ENCODE data around the gene SCYGR3.

The SCYGR3 gene

GRCh38 chr2:227626580-227627151, 12.0 kb upstream of the SCYGR3 start:
- ATAC-seq (replicated peaks) (no peak), DNase-seq (no peak)
- Mint-ChIP-seq H3K9me3 (no peaks in the 10 kb centered on the region), H3K36me3 (ENCODE audit: insufficient read depth) (no peaks in the 10 kb centered on the region), H3K4me3 (no peak overlapping the region), H3K4me1 (ENCODE audit: low read depth in 2 of 2) (no peaks in the 10 kb centered on the region), H3K27me3 (peaks cover 25 to 29% of the 10 kb centered on the region in 2 donors), H3K27ac (no peak overlapping the region)

- peaks cover 20 to 25% of the 10 kb centered on the region in 2 donors for H3K27me3 Mint-ChIP-seq
- DNase-seq (no peak), ATAC-seq (replicated peaks) (no peak)
- H3K27ac Mint-ChIP-seq, result no peak overlapping the region
- H3K4me3 Mint-ChIP-seq, result no peak overlapping the region
- no peaks in the 10 kb centered on the region for H3K9me3 Mint-ChIP-seq
- H3K36me3 Mint-ChIP-seq (ENCODE audit: insufficient read depth), result no peaks in the 10 kb centered on the region
- H3K4me1 Mint-ChIP-seq (ENCODE audit: low read depth in 2 of 2), result no peaks in the 10 kb centered on the region
Observed at GRCh38 chr2:227625420-227625819, 10.8 kb upstream of the SCYGR3 start.

GRCh38 chr2:227623226-227623625, 8.6 kb upstream of the SCYGR3 start:
- ATAC-seq (replicated peaks) (no peak), DNase-seq (no peak)
- Mint-ChIP-seq H3K27me3 (peaks cover 17 to 23% of the 10 kb centered on the region in 2 donors), H3K27ac (no peak overlapping the region), H3K4me1 (ENCODE audit: low read depth in 2 of 2) (no peaks in the 10 kb centered on the region), H3K9me3 (no peaks in the 10 kb centered on the region), H3K36me3 (ENCODE audit: insufficient read depth) (no peaks in the 10 kb centered on the region), H3K4me3 (no peak overlapping the region)

- Mint-ChIP-seq H3K36me3 (ENCODE audit: insufficient read depth) (no peaks in the 10 kb centered on the region), H3K4me1 (ENCODE audit: low read depth in 2 of 2) (no peaks in the 10 kb centered on the region), H3K27ac (no peak within 1 kb of the TSS), H3K9me3 (no peaks in the 10 kb centered on the region), H3K27me3 (peaks cover 43 to 50% of the 10 kb centered on the region in 2 donors), H3K4me3 (no peak within 1 kb of the TSS)
- no peak for ATAC-seq (replicated peaks)
- DNase-seq, result no peak
Observed at GRCh38 chr2:227617316-227618230, 2.9 kb upstream of the SCYGR3 start, which contains the start of gene SCYGR4. SCYGR4 (plus strand) TSS chr2:227617498; CDS start chr2:227617498, 0 bp downstream.

GRCh38 chr2:227616631-227617030, 2.0 kb upstream of the SCYGR3 start:
- DNase-seq (no peak), ATAC-seq (replicated peaks) (no peak)
- H3K27ac Mint-ChIP-seq, result no peak overlapping the region
- H3K4me1 Mint-ChIP-seq (ENCODE audit: low read depth in 2 of 2), result no peaks in the 10 kb centered on the region
- H3K9me3 Mint-ChIP-seq, result no peaks in the 10 kb centered on the region
- H3K36me3 Mint-ChIP-seq (ENCODE audit: insufficient read depth), result no peaks in the 10 kb centered on the region
- H3K4me3 Mint-ChIP-seq, result no peak overlapping the region
- peaks cover 50 to 56% of the 10 kb centered on the region in 2 donors for H3K27me3 Mint-ChIP-seq

- Mint-ChIP-seq H3K27ac (no peak overlapping the region), H3K9me3 (no peaks in the 10 kb centered on the region), H3K4me3 (no peak overlapping the region), H3K36me3 (ENCODE audit: insufficient read depth) (no peaks in the 10 kb centered on the region), H3K27me3 (peaks cover 53 to 56% of the 10 kb centered on the region in 2 donors), H3K4me1 (ENCODE audit: low read depth in 2 of 2) (no peaks in the 10 kb centered on the region)
- DNase-seq (no peak), ATAC-seq (replicated peaks) (no peak)
Observed at GRCh38 chr2:227615906-227616305, 1.3 kb upstream of the SCYGR3 start.

GRCh38 chr2:227615181-227615580, 541 bp upstream of the SCYGR3 start:
- Mint-ChIP-seq H3K4me3 (no peak overlapping the region), H3K9me3 (no peaks in the 10 kb centered on the region), H3K4me1 (ENCODE audit: low read depth in 2 of 2) (peaks cover 0 to 2% of the 10 kb centered on the region in 2 donors), H3K27me3 (peaks cover 51% of the 10 kb centered on the region in 2 donors), H3K27ac (no peak overlapping the region), H3K36me3 (ENCODE audit: insufficient read depth) (no peaks in the 10 kb centered on the region)
- ATAC-seq (replicated peaks) (no peak), DNase-seq (no peak)

- ATAC-seq (replicated peaks) (no peak), DNase-seq (no peak)
- H3K27ac Mint-ChIP-seq, result no peak overlapping the region
- H3K27me3 Mint-ChIP-seq, result peaks cover 48 to 53% of the 10 kb centered on the region in 2 donors
- H3K4me3 Mint-ChIP-seq, result no peak overlapping the region
- H3K4me1 Mint-ChIP-seq (ENCODE audit: low read depth in 2 of 2), result peaks cover under 1 to 4% of the 10 kb centered on the region in 2 donors
- H3K36me3 Mint-ChIP-seq (ENCODE audit: insufficient read depth), result no peaks in the 10 kb centered on the region
- no peaks in the 10 kb centered on the region for H3K9me3 Mint-ChIP-seq
Observed at GRCh38 chr2:227614246-227614645, 394 bp downstream of the SCYGR3 start.

- peaks cover 47 to 48% of the 10 kb centered on the region in 2 donors for H3K27me3 Mint-ChIP-seq
- no peak overlapping the region for H3K27ac Mint-ChIP-seq
- H3K9me3 Mint-ChIP-seq, result no peaks in the 10 kb centered on the region
- no peak overlapping the region for H3K4me3 Mint-ChIP-seq
- no peaks in the 10 kb centered on the region for H3K36me3 Mint-ChIP-seq (ENCODE audit: insufficient read depth)
- H3K4me1 Mint-ChIP-seq (ENCODE audit: low read depth in 2 of 2), result peaks cover 6 to 7% of the 10 kb centered on the region in 2 donors
- ATAC-seq (replicated peaks), result no peak
- no peak for DNase-seq
Observed at GRCh38 chr2:227613272-227613660, 1.4 kb downstream of the SCYGR3 start.

GRCh38 chr2:227612546-227613271, 1.9 kb downstream of the SCYGR3 start:
- no peak for ATAC-seq (replicated peaks)
- H3K36me3 Mint-ChIP-seq (ENCODE audit: insufficient read depth), result no peaks in the 10 kb centered on the region
- H3K27ac Mint-ChIP-seq, result no peak overlapping the region
- H3K4me3 Mint-ChIP-seq, result no peak overlapping the region
- H3K9me3 Mint-ChIP-seq, result no peaks in the 10 kb centered on the region
- peaks cover 6 to 11% of the 10 kb centered on the region in 2 donors for H3K4me1 Mint-ChIP-seq (ENCODE audit: low read depth in 2 of 2)
- peaks cover 42% of the 10 kb centered on the region in 2 donors for H3K27me3 Mint-ChIP-seq
- no peak for DNase-seq

- no peak for DNase-seq
- H3K27ac Mint-ChIP-seq, result no peak overlapping the region
- no peak overlapping the region for H3K4me3 Mint-ChIP-seq
- H3K9me3 Mint-ChIP-seq, result no peaks in the 10 kb centered on the region
- H3K36me3 Mint-ChIP-seq (ENCODE audit: insufficient read depth), result no peaks in the 10 kb centered on the region
- peaks cover 35 to 41% of the 10 kb centered on the region in 2 donors for H3K27me3 Mint-ChIP-seq
- no peak for ATAC-seq (replicated peaks)
- peaks cover 6 to 11% of the 10 kb centered on the region in 2 donors for H3K4me1 Mint-ChIP-seq (ENCODE audit: low read depth in 2 of 2)
Observed at GRCh38 chr2:227610123-227610522, 4.5 kb downstream of the SCYGR3 start.

GRCh38 chr2:227608561-227609338, 5.9 kb downstream of the SCYGR3 start:
- H3K27me3 Mint-ChIP-seq, result peaks cover 48 to 51% of the 10 kb centered on the region in 2 donors
- H3K36me3 Mint-ChIP-seq (ENCODE audit: insufficient read depth), result no peaks in the 10 kb centered on the region
- ATAC-seq (replicated peaks) (peak; percentile 31), DNase-seq (no peak)
- H3K4me3 Mint-ChIP-seq, result no peak overlapping the region
- H3K9me3 Mint-ChIP-seq, result no peaks in the 10 kb centered on the region
- H3K4me1 Mint-ChIP-seq (ENCODE audit: low read depth in 2 of 2), result peaks cover 6 to 11% of the 10 kb centered on the region in 2 donors
- H3K27ac Mint-ChIP-seq, result peak overlapping the region in 1 of 2 donors; percentile 29

- peaks cover 6 to 11% of the 10 kb centered on the region in 2 donors for H3K4me1 Mint-ChIP-seq (ENCODE audit: low read depth in 2 of 2)
Observed at GRCh38 chr2:227607941-227608340, 6.7 kb downstream of the SCYGR3 start.

More at GRCh38 chr2:227607941-227608340, 6.7 kb downstream of the SCYGR3 start:
- peaks cover 43 to 51% of the 10 kb centered on the region in 2 donors for H3K27me3 Mint-ChIP-seq
- peak overlapping the region in 1 of 2 donors; percentile 29 for H3K27ac Mint-ChIP-seq
- ATAC-seq (replicated peaks) (no peak), DNase-seq (no peak)
- no peaks in the 10 kb centered on the region for H3K36me3 Mint-ChIP-seq (ENCODE audit: insufficient read depth)
- no peak overlapping the region for H3K4me3 Mint-ChIP-seq
- H3K9me3 Mint-ChIP-seq, result no peaks in the 10 kb centered on the region
